NCI-H128 (cell line): ENCODE measurements around the gene HIVEP3.
A peak's percentile ranks its signal among the peaks of the same experiment; 100 is the strongest.

Experiments used
- DNase-seq: peaks from one replicate; lab custom pipeline; 2025; ENCODE audit not compliant: unreplicated experiment; lab: John Stamatoyannopoulos, UW

Gene HIVEP3

DNA sequence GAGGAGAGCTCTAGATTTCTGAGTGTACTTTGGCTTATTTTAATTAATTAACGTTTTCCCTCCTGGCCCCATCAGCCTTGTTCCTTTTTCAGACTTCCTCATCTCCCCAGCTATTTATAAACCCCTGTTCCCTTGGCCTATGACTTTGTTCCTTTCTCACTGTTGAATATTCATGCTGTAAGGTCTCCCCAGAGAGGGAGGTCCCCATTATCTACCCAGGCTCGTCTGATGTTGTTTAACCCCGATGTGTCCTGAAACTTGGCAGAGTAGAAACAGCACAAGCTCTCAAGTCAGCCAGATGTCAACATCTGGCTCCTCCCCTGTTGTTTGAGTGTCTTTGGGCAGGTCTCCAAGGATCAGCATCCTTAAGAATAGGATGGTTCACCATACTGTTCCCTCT is 153.6 kb downstream of the HIVEP3 start:
- no peak for DNase-seq

- DNase-seq = no peak
These were observed 154.1 kb downstream of the HIVEP3 start for GRCh38 chr1:41764656-41765055.

DNA sequence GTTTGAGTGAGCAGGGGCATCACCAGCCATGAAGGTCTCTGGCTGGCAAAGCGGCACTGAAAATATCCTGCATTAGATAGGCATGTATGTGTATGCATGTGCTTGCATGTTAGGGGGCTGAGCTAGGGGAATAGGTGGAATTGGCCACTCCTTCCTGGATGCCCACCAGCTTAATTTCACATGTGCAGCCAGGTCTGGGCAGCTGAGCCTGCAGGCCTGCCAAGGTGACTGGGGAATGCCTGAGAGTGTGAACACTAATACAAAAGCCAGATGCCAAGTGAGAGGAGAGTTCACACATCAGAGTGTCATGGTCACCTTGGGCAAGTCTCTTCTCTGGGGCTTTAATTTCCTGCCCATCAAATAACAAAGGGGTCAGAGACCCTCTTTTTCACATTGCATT is 155.9 kb downstream of the HIVEP3 start:
- DNase-seq = no peak

GRCh38 chr1:41762251-41762650 is 156.5 kb downstream of the HIVEP3 start:
- DNase-seq = no peak

DNA sequence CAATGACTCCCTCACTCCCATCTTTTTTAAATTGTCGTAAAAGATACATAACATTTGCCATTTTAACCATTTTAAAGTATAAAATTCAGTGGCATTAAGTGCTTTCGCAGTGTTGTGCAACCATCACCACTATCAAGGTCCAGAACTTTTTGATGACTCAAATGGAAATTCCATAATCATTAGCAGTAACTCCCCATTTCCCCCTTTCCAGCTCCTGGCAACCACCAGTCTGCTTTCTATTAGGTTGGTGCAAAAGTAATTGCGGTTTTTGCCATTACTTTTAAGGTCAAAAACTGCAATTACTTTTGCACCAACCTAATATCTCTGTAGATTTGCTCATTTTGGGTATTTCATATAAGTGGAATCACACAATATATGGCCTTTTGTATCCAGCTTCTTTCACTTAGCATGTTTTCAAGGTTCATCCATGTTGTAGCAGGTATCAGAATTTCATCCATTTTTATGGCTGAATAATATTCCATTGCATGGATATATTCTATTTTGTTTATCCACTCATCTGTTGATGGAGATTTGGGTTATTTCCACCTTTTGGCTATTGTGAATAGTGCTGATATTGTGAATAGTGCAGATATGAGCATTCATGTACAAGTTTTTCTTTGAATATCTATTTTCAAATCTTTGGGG is 159.7 kb downstream of the HIVEP3 start:
- DNase-seq = no peak

- no peak for DNase-seq
These were observed 160.2 kb downstream of the HIVEP3 start for GRCh38 chr1:41758500-41758899.

DNA sequence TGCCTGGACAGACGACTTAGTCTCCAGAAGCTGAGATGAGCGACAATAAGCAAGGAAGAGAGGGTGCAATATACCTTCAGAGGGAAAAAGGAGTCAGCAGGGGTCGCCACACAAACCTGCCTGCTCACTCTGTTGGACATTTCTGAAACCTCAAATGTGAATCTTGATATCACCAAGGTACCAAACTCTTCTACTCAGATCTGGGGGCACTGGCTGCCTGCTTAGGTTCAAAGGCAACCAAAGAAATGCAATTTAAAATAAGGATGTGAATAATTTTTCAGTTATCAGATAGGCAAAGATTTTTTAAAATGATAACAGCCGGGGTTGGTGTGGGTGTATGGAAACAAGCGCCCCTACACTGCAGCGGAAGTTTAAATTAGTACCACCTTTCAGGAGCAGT is 164.2 kb downstream of the HIVEP3 start:
- DNase-seq = no peak

- DNase-seq = no peak
These were observed 166.1 kb downstream of the HIVEP3 start for GRCh38 chr1:41752514-41753170.

GRCh38 chr1:41751804-41752513 is 166.8 kb downstream of the HIVEP3 start:
- no peak for DNase-seq

DNA sequence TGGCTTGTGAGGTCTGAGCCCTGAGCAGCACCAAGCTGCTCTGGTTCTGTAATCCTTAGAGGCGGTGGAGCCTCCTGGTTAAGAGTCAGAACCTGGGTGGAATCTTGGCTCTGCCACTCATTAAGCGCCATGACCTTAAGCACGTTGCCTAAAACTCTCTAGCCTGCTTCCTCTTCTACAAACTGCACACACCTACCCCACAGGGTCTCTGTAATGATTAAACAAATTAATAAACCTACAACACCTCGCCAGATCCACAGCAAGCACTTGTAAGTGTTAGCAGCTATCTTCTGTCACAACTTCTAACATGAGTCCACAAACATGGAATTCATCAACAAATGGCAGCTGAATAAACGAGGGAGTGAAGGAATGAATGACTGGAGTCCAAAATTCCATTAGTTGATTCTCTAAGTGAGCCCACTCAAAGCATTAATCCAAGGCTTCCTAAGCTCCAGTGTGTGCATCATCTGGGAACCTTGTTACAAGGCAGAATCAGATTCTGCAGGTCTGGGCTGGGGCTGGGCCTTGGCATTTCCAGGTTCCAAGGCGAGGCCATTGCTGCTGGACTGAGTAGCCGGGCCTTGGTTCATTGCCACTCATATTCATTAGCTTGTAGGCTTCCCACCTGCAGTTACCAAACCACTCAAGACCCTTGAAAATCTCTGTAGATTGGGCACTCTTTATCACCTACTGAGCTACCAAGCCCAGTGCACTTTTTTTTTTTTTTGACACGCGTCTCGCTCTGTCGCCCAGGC is 168.6 kb downstream of the HIVEP3 start:
- DNase-seq = no peak

DNA sequence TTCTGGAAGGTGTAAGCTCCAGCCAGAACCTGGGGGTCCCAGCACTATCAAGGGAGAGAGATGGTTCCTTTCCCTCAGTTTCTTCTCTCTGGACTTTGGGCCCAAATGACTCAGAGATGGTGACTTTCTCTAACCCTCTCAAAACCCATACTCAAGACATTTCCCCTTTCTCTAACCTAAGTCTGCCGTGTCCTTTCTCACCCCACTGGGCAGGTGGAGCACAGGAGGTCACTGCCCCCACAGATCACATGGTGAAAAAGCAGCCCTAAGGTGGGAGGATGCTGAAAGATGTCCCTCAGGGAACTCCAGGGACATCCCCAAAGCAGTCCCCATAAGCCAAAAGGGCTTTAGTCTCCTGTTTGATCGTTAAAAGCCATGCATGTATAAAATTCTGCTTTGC is 173.7 kb downstream of the HIVEP3 start:
- DNase-seq = no peak

DNA sequence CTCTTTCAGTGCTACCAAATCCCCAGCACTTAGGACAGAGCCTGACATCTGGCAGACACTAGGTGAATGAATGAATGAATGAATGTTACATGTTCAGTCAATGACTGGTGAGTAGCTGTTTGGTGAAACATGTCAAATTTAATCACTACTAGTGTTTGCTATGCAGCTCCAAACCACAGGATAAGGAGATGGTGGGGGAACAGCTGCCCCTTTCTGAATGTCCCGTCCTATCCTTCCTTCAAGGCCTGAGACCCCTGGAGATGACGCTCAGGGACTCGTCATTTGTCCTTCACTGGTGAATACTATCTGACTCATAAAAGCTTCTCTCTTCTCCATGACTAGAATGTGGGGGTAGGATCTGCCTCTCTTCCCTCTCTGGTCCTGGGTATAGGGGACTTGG is 175.4 kb downstream of the HIVEP3 start:
- no peak for DNase-seq

- no peak for DNase-seq
These were observed 176.5 kb downstream of the HIVEP3 start for GRCh38 chr1:41742219-41742618.

- no peak for DNase-seq
These were observed 177.5 kb downstream of the HIVEP3 start for GRCh38 chr1:41741244-41741643.

DNA sequence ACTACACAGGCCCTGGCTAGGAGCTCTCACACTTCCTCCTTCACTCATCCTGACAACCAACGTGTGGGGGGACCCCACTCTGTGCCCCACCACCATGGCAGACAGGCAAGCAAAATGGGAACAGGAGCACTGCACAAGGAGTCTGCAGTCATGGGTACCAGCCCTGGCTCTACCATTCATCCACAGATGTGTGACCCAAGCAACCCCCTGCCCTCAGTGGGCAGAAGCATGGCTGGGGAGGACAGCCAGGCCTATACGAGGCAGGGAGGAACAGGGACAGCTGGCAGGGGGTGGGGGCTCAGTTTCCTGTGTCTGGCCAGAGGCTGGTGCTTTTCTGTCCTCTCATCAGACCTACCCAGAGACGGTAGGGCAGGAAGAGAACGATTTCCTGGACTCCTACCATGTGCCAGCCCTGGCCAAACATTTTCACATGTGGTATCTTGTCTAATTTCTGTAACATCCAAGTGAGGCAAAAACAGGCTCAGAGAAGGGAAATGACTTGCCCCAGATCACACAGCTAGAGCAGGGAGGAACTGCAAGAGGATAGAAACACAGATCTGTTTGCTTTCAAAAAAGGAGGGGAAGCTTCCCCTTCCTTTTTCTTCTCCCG is 178.0 kb downstream of the HIVEP3 start:
- no peak for DNase-seq

GRCh38 chr1:41740058-41740457 is 178.7 kb downstream of the HIVEP3 start:
- DNase-seq = no peak

- no peak for DNase-seq
These were observed 179.4 kb downstream of the HIVEP3 start for GRCh38 chr1:41739061-41739955.

DNA sequence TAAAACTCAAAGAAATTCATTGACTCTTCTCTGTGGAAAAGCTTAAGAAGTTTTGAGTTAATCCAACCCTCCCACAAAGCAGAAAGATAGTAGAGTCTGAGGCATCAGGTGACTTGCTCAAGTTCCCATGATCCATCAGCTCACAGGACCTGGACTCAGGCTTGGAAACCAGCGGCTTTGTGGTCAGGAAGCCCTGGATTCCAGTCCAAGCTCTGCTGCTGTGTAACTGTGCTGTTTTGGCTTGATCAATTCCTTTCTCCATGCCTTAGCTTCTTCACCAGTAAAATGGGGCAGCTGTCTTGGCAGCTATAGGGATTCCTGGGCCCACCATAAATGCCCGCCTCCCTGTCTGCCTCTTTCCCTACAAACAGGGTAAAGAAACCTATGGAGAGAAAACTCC is 180.2 kb downstream of the HIVEP3 start:
- DNase-seq = no peak

DNA sequence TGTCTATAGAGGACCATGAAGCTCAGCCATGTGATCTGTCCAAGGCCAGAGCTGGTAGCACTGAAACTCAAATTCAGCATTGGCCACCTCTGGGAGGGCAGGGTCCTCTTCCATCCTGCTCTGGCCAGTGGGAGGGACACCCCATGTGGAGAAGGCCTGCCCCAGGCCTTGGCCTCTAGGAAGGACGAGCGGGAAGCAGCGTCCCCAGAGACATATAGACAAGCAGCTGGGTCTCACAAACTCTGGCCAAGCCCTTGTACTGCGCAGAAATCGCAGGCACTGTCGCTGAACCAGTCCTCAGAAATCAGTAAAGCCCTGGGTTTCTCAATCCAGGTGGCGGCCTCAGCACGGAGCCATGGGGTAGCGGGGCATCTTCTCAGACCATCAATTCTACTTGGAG is 180.7 kb downstream of the HIVEP3 start:
- DNase-seq = no peak

DNA sequence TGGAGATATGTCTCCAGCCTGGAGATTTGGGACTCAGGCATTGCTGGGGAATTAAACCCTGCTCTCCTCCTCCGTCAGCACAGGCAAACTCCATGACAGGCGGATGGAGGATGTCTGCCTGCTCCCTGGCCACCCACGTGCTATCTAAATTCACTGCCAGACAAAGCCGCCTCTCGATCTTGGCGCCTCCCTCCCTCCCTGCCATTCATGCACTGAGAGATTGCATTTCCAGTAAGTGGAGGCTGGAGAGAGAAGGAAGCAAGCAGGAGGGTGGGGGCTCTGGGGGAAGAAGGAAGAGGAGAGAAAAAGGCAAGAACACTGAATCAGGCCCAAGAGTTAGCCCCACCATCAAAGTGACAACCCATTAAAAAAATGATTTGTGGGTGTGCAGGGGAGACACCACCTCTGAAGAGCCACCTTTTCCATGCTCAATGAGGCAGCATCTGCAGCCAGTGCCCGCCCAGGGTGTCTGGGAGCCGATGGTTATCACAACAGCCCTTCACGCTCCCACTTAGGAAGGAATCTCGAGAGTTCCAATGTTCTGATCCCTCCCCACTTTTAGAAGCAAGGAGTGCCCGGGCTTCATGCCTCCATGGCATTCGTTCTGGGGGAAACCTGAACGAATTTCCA is 183.0 kb downstream of the HIVEP3 start:
- peak; percentile 58 for DNase-seq
